Mononuclear cell (primary cell): ENCODE measurements around the gene LRMDA. TPM values are rescaled to one million over a fixed set of nuclear protein-coding genes. Genes with fewer than 3 reads are reported as not detected.

Source experiments
- H3K27me3 ChIP-seq: 2 replicates; pipeline ENCODE4 v1.6.0; 2011; ENCODE audit warnings: low read length, control low read depth; ENCODE audit not compliant: insufficient read depth
- H3K4me1 ChIP-seq: 2 replicates; pipeline ENCODE4 v1.5.1; 2011; ENCODE audit warnings: mild to moderate bottlenecking, low read length, control low read depth; ENCODE audit not compliant: insufficient read depth
- H3K4me3 ChIP-seq: 2 replicates; pipeline ENCODE4 v1.5.1; 2011; ENCODE audit warnings: mild to moderate bottlenecking, low read length, moderate library complexity
- H3K9me3 ChIP-seq: 2 replicates; pipeline ENCODE4 v1.5.1; 2011; ENCODE audit warnings: low read depth, mild to moderate bottlenecking, control low read depth, low read length
- total RNA-seq: library from RNA; depleted of rRNA; stranded (reverse); fragments of >200 nt; gene quantifications from one replicate; pipeline ENCODE4 v1.2.3, GENCODE V29; 2012

The LRMDA gene
- total RNA-seq, 1 donor, result 7.6 TPM

DNA sequence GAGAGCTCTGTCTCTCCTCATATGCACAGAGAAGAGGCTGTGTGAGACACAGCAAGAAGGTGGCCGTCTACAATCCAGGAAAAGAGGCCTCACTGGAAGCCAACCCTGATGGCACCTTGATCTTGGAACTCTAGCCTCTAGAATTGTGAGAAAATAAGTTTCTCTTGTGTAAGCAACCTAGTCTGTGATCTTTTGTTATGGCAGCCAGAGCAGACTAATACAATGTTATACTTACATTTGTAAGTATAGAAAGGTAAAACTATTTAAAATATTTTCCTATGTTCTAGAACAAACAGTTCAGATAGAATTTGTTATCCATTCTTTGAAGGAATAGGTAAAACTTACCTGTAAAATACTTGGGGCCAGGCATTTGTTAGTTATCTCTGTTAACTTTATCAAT, 53.3 kb downstream of the LRMDA start:
- H3K9me3 ChIP-seq, result no peaks in the 10 kb centered on the region
- no peaks in the 10 kb centered on the region for H3K27me3 ChIP-seq
- no peaks in the 10 kb centered on the region for H3K4me1 ChIP-seq
- no peak overlapping the region for H3K4me3 ChIP-seq

GRCh38 chr10:75486591-75486990, 55.2 kb downstream of the LRMDA start:
- Histone ChIP-seq H3K27me3 (no peaks in the 10 kb centered on the region), H3K4me1 (no peaks in the 10 kb centered on the region), H3K9me3 (no peaks in the 10 kb centered on the region), H3K4me3 (no peak overlapping the region)

DNA sequence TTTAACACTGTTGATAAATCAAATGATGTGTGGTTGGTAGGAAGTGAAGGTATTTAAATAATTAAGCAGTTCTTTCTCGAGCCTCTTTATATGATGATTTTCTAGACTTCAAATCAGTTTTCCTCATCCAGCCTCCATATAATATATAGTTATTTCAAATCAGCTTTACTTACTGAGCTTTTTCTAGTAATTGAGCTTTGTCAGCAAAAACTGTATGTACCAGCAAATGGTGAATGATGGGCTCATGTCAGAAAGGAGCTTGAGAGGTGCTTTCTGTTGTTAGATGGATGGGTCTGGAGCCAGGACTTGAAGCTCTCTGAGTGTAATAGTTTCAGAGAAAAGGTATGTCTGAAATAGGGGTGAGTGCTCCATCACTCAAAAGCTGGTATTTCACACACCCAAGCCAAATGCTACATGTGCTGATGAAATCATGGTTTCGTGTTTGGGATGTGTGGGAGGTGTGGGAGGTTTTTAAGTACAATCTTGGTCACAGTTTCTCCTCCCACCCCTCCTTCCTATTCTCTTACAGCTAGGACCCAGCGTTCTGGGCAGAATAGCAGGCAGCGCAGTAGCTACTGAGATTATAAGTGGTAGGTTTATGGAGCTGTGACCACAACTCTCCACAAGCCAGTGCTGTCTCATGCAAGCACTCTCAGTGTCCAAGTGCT, 55.8 kb downstream of the LRMDA start:
- Histone ChIP-seq H3K9me3 (no peaks in the 10 kb centered on the region), H3K4me3 (no peak overlapping the region), H3K4me1 (no peaks in the 10 kb centered on the region), H3K27me3 (no peaks in the 10 kb centered on the region)

- Histone ChIP-seq H3K4me3 (no peak overlapping the region), H3K4me1 (no peaks in the 10 kb centered on the region), H3K9me3 (no peaks in the 10 kb centered on the region), H3K27me3 (no peaks in the 10 kb centered on the region)
Observed at GRCh38 chr10:75487755-75488125, 56.3 kb downstream of the LRMDA start.

- no peaks in the 10 kb centered on the region for H3K9me3 ChIP-seq
- H3K27me3 ChIP-seq, result no peaks in the 10 kb centered on the region
- H3K4me3 ChIP-seq, result no peak overlapping the region
- H3K4me1 ChIP-seq, result peaks cover 4% of the 10 kb centered on the region
Observed at GRCh38 chr10:75492173-75492925, 60.9 kb downstream of the LRMDA start.

GRCh38 chr10:75493464-75493863, 62.0 kb downstream of the LRMDA start:
- Histone ChIP-seq H3K4me3 (no peak overlapping the region), H3K4me1 (peaks cover 4% of the 10 kb centered on the region), H3K27me3 (no peaks in the 10 kb centered on the region), H3K9me3 (no peaks in the 10 kb centered on the region)

- Histone ChIP-seq H3K4me1 (peaks cover 14% of the 10 kb centered on the region), H3K4me3 (no peak overlapping the region), H3K27me3 (no peaks in the 10 kb centered on the region), H3K9me3 (no peaks in the 10 kb centered on the region)
Observed at GRCh38 chr10:75495434-75496190, 64.2 kb downstream of the LRMDA start.

DNA sequence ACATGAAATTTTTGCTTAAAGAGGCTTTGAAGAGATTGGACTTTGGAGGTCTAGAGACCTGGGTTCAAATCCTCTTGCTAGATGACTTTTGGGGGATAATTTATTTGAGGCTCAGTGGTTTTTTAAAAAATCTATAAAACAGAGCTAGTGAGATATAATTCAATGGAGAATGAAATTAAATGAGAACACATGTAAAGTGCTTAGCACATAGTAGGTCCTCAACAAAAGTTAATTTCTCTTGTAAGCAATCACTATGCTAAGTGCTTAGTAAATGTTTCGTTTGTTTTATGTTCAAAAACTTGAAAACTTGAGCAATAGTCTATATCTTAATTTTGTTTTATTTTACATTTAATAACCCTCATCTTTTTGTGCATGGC, 64.8 kb downstream of the LRMDA start:
- peaks cover 14% of the 10 kb centered on the region for H3K4me1 ChIP-seq
- H3K4me3 ChIP-seq, result no peak overlapping the region
- no peaks in the 10 kb centered on the region for H3K9me3 ChIP-seq
- H3K27me3 ChIP-seq, result no peaks in the 10 kb centered on the region

- H3K9me3 ChIP-seq, result no peaks in the 10 kb centered on the region
- peaks cover 18% of the 10 kb centered on the region for H3K4me1 ChIP-seq
- no peaks in the 10 kb centered on the region for H3K27me3 ChIP-seq
- no peak overlapping the region for H3K4me3 ChIP-seq
Observed at GRCh38 chr10:75497997-75498883, 66.8 kb downstream of the LRMDA start.

- H3K9me3 ChIP-seq, result no peaks in the 10 kb centered on the region
- peaks cover 16% of the 10 kb centered on the region for H3K4me1 ChIP-seq
- H3K4me3 ChIP-seq, result no peak overlapping the region
- H3K27me3 ChIP-seq, result no peaks in the 10 kb centered on the region
Observed at GRCh38 chr10:75498884-75499350, 67.5 kb downstream of the LRMDA start.

- H3K4me1 ChIP-seq, result peaks cover 14% of the 10 kb centered on the region
- H3K27me3 ChIP-seq, result no peaks in the 10 kb centered on the region
- no peak overlapping the region for H3K4me3 ChIP-seq
- no peaks in the 10 kb centered on the region for H3K9me3 ChIP-seq
Observed at GRCh38 chr10:75499556-75500160, 68.2 kb downstream of the LRMDA start.

GRCh38 chr10:75502389-75502788, 71.0 kb downstream of the LRMDA start:
- Histone ChIP-seq H3K4me1 (peaks cover 31% of the 10 kb centered on the region), H3K4me3 (no peak overlapping the region), H3K9me3 (no peaks in the 10 kb centered on the region), H3K27me3 (no peaks in the 10 kb centered on the region)

DNA sequence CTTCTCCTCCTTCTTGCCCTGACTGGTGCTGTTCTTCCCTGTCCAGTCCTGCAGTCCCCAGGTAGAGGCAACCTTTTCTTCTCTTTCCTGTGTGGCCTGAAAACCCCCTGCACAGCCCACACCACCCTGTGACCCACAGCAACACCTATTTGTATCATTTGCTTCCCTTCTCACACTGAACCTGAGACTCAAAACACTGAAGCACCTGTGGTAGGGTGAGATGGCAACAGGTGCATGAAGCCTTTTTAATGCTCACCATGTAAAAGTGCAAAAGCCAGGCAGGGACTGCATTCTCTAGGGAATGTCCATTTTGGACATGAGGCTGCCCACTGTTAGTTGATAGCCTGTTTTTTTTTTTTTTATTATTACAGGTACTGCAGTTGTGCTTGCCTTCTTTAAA, 71.4 kb downstream of the LRMDA start:
- H3K27me3 ChIP-seq, result no peaks in the 10 kb centered on the region
- no peaks in the 10 kb centered on the region for H3K9me3 ChIP-seq
- no peak overlapping the region for H3K4me3 ChIP-seq
- peaks cover 34% of the 10 kb centered on the region for H3K4me1 ChIP-seq

DNA sequence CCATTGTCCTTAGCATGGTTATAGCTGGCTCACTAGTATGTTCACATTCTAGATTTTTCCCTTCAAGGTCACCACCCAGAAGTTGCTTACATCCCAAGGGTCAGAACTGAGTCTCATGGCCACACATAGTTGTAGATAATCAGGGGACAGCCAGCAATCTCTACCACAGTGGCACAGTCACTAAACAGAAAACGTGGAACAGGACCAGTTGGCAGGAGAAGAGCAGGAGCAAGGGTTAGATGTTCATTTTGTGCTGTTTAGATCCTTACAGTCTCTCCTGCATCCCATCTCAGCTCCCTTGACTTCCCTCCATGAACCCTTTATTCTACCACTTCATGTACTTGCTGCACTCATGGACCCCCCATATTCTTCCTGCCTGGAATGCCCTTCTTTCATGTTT, 73.9 kb downstream of the LRMDA start:
- Histone ChIP-seq H3K4me3 (no peak overlapping the region), H3K4me1 (peaks cover 24% of the 10 kb centered on the region)

More for the DNA sequence above, 73.9 kb downstream of the LRMDA start:
- Histone ChIP-seq H3K27me3 (no peaks in the 10 kb centered on the region), H3K9me3 (no peaks in the 10 kb centered on the region)
